H9 (cell line): ENCODE results near the gene MTSS2. TPM values are rescaled to one million over a fixed set of nuclear protein-coding genes. Genes with fewer than 3 reads are reported as not detected.

ENCODE experiments used
- DNase-seq: peaks from one replicate; pipeline ENCODE4 v3.0.0-alpha.2; 2017
- H2AFZ ChIP-seq: one replicate; pipeline ENCODE4 v1.6.1; 2013; ENCODE audit warnings: mild to moderate bottlenecking, low read length, control low read depth, moderate library complexity
- H2AK5ac ChIP-seq: 2 replicates; pipeline ENCODE4 v1.6.1; 2013; ENCODE audit warnings: low read length, control low read depth, mixed read lengths; ENCODE audit not compliant: insufficient read length
- H2BK120ac ChIP-seq: one replicate; pipeline ENCODE4 v1.6.1; 2013; ENCODE audit warnings: low read depth, mild to moderate bottlenecking, low read length, control low read depth, inconsistent platforms; ENCODE audit not compliant: poor library complexity, severe bottlenecking
- H2BK12ac ChIP-seq: 2 replicates; pipeline ENCODE4 v1.6.1; 2013; ENCODE audit warnings: low read length, control low read depth, mixed read lengths, low read depth; ENCODE audit not compliant: insufficient read length
- H2BK15ac ChIP-seq: 2 replicates; pipeline ENCODE4 v1.6.1; 2013; ENCODE audit warnings: low read depth, low read length, control low read depth
- H2BK20ac ChIP-seq: one replicate; pipeline ENCODE4 v1.6.1; 2013; ENCODE audit warnings: low read depth, mild to moderate bottlenecking, low read length, control low read depth, inconsistent platforms; ENCODE audit not compliant: poor library complexity, severe bottlenecking
- H2BK5ac ChIP-seq: 2 replicates; pipeline ENCODE4 v1.6.1; 2013; ENCODE audit warnings: low read length, control low read depth, mixed read lengths; ENCODE audit not compliant: insufficient read length
- H3K14ac ChIP-seq: 2 replicates; pipeline ENCODE4 v1.6.1; 2013; ENCODE audit warnings: low read length, control low read depth; ENCODE audit not compliant: insufficient read depth
- H3K18ac ChIP-seq: 2 replicates; pipeline ENCODE4 v1.6.1; 2013; ENCODE audit warnings: low read depth, mild to moderate bottlenecking, mixed read lengths, low read length, control low read depth; ENCODE audit not compliant: insufficient read length
- H3K23ac ChIP-seq: 2 replicates; pipeline ENCODE4 v1.6.1; 2013; ENCODE audit warnings: low read length, control low read depth, mixed read lengths, low read depth; ENCODE audit not compliant: insufficient read length
- H3K23me2 ChIP-seq: 2 replicates; pipeline ENCODE4 v1.6.1; 2013; ENCODE audit warnings: low read depth, mild to moderate bottlenecking, mixed read lengths, low read length, control low read depth; ENCODE audit not compliant: insufficient read length, poor library complexity, severe bottlenecking
- H3K27ac ChIP-seq: 2 replicates; pipeline ENCODE4 v1.5.1; 2013; ENCODE audit warnings: low read length, control low read depth, mixed read lengths, low read depth; ENCODE audit not compliant: insufficient read length
- H3K27me3 ChIP-seq: 2 replicates; pipeline ENCODE4 v1.6.1; 2013; ENCODE audit warnings: low read length, control low read depth, inconsistent platforms; ENCODE audit not compliant: insufficient read depth
- H3K4ac ChIP-seq: 2 replicates; pipeline ENCODE4 v1.6.1; 2013; ENCODE audit warnings: low read depth, mild to moderate bottlenecking, control low read depth, inconsistent platforms, low read length, moderate library complexity
- H3K4me1 ChIP-seq: 2 replicates; pipeline ENCODE4 v1.6.1; 2013; ENCODE audit warnings: low read length, control low read depth, inconsistent platforms; ENCODE audit not compliant: insufficient read depth
- H3K4me2 ChIP-seq: 2 replicates; pipeline ENCODE4 v1.6.1; 2013; ENCODE audit warnings: low read length, control low read depth, mixed read lengths; ENCODE audit not compliant: insufficient read length, insufficient read depth
- H3K56ac ChIP-seq: 2 replicates; pipeline ENCODE4 v1.6.1; 2013; ENCODE audit warnings: low read depth, mild to moderate bottlenecking, mixed read lengths, low read length, control low read depth; ENCODE audit not compliant: insufficient read length
- H3K79me1 ChIP-seq: 2 replicates; pipeline ENCODE4 v1.6.1; 2013; ENCODE audit warnings: low read depth, mild to moderate bottlenecking, moderate library complexity, low read length, control low read depth, inconsistent platforms; ENCODE audit not compliant: insufficient read depth, poor library complexity, severe bottlenecking
- H3K79me2 ChIP-seq: 2 replicates; pipeline ENCODE4 v1.6.1; 2013; ENCODE audit warnings: low read length, control low read depth, inconsistent platforms; ENCODE audit not compliant: insufficient read depth
- H3K9ac ChIP-seq: 2 replicates; pipeline ENCODE4 v1.6.1; 2013; ENCODE audit warnings: low read length, control low read depth, mixed read lengths; ENCODE audit not compliant: insufficient read length; ENCODE audit errors: extremely low read depth
- H3K9me3 ChIP-seq: one replicate; pipeline ENCODE4 v1.6.1; 2013; ENCODE audit warnings: low read depth, low read length, inconsistent platforms; ENCODE audit not compliant: control insufficient read depth
- H3T11ph ChIP-seq: one replicate; pipeline ENCODE4 v1.6.1; 2013; ENCODE audit warnings: mild to moderate bottlenecking, low read length, control low read depth, inconsistent platforms
- H4K20me1 ChIP-seq: one replicate; pipeline ENCODE4 v1.6.1; 2013; ENCODE audit not compliant: control insufficient read depth, insufficient read length, insufficient read depth
- H4K5ac ChIP-seq: 2 replicates; pipeline ENCODE4 v1.6.1; 2013; ENCODE audit warnings: low read depth, mild to moderate bottlenecking, mixed read lengths, low read length, control low read depth; ENCODE audit not compliant: insufficient read length
- H4K8ac ChIP-seq: replicated peaks from 2 replicates; pipeline ENCODE4 v1.6.1; 2013; ENCODE audit warnings: low read length, control low read depth, mixed read lengths, low read depth; ENCODE audit not compliant: insufficient read length
- H4K91ac ChIP-seq: 2 replicates; pipeline ENCODE4 v1.6.1; 2013; ENCODE audit warnings: low read depth, mild to moderate bottlenecking, moderate library complexity, mixed read lengths, low read length, control low read depth; ENCODE audit not compliant: insufficient read length
- H3K27ac Mint-ChIP-seq, 3 experiments: 2 replicates in 2 of 3; 3 replicates in 1 of 3; pipeline ENCODE4 v1.8.0; 2020 to 2021; ENCODE audit warnings: mixed read lengths in 3 of 3, mild to moderate bottlenecking in 1 of 3, moderate library complexity in 1 of 3
- H3K27me3 Mint-ChIP-seq: 2 replicates; pipeline ENCODE4 v1.8.0; 2021; ENCODE audit warnings: low read depth, mild to moderate bottlenecking, moderate library complexity, mixed read lengths
- H3K36me3 Mint-ChIP-seq, 3 experiments: 2 replicates in 2 of 3; 3 replicates in 1 of 3; pipeline ENCODE4 v1.8.0; 2020 to 2021; ENCODE audit warnings: low read depth in 3 of 3, mixed read lengths in 3 of 3; ENCODE audit not compliant: insufficient read depth in 1 of 3
- H3K4me1 Mint-ChIP-seq, 2 experiments: 2 replicates each; pipeline ENCODE4 v1.8.0; 2020; ENCODE audit warnings: mixed read lengths in 2 of 2
- H3K4me3 Mint-ChIP-seq, 2 experiments: 2 replicates in 1 of 2; 3 replicates in 1 of 2; pipeline ENCODE4 v1.8.0; 2020 to 2021; ENCODE audit warnings: mild to moderate bottlenecking in 2 of 2, mixed read lengths in 2 of 2, moderate library complexity in 1 of 2
- H3K9me3 Mint-ChIP-seq, 2 experiments: 2 replicates in 1 of 2; 3 replicates in 1 of 2; pipeline ENCODE4 v1.8.0; 2020; ENCODE audit warnings: mild to moderate bottlenecking in 2 of 2, mixed read lengths in 2 of 2, moderate library complexity in 1 of 2
- WGBS: extraction: QIAGEN DNeasy Blood & Tissue Kit; methylation state at CpG from one replicate; pipeline ENCODE4 v1.1.7; 2013; ENCODE audit warnings: missing lambda C conversion rate, low lambda C conversion rate, mixed read lengths; ENCODE audit not compliant: insufficient read length; ENCODE audit errors: extremely low coverage; 5-methylcytosine and 5-hydroxymethylcytosine counted together
- total RNA-seq: library from RNA; stranded (reverse); gene quantifications from 2 replicates; pipeline ENCODE4 v1.2.1, GENCODE V29; 2021
- TF ChIP-seq, protein P1 (sequence below): fragments of 200-600 bp; sonication (generic); conservative IDR thresholded peaks from 3 replicates; pipeline ENCODE4 v1.8.0; 2021; ENCODE audit warnings: antibody characterized with exemption, mild to moderate bottlenecking

Gene MTSS2
- total RNA-seq, 1 experiment from 2014 or later = 41.0 TPM

DNA sequence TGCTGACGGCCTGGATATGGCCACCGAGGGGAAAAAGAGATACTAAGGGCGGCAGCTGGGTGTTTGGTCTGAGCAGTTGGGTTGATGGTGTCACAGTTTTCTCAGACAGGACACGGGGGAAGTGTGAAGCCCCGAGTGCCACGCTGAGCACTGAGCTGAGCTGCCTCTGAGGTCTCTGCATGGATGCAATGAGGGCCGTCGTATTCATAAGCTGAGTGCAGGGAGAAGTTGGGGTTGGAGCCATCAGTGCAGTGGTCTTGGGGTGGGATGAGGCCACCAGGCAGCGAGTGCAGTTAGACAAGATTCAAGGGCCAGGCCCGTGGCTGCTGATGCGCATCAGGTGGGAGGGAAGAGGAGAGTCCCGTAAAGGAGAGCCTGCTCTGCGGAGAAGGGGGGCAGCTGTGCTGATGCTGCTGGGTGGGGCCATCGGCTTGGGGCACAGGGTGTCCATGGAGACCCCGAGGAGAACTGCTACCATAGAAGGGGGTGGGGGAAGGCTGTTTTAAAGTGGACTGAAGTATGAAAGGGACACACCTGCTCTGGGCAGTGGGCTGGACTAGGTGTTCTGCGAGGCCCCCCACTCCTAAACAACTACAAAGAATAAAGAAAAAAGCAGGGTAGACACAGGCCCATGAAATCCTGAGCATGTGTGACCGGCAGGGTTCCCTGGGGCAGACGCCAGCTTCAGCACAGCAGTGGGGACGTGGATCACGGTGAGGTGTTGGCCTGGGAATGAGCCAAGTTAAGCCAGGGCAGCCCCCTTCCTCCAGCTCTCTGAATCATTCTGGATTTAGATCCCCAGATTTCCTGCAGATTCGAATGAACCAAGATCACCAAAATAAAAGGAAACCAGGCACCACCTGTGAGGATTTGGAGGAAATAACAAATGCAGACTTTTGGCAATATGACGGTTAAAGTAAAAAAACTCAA, 19.8 kb downstream of the MTSS2 start:
- WGBS = no CpG with 5 or more reads among the region's 22 CpGs
- Histone ChIP-seq H3K9me3 (no peaks in the 10 kb centered on the region), H4K20me1 (no peaks in the 10 kb centered on the region), H4K8ac (no peak overlapping the region), H3K14ac (no peak overlapping the region), H3K4ac (no peak overlapping the region), H3K56ac (no peak overlapping the region), H2BK20ac (no peak overlapping the region), H2AFZ (no peak overlapping the region), H4K91ac (no peak overlapping the region), H2AK5ac (no peak overlapping the region), H3K9ac (no peak overlapping the region), H3K79me2 (no peaks in the 10 kb centered on the region), H3K27ac (no peak overlapping the region), H2BK15ac (no peak overlapping the region), H2BK5ac (no peak overlapping the region), H2BK120ac (no peak overlapping the region), H4K5ac (no peak overlapping the region), H3T11ph (no peak overlapping the region), H3K23ac (no peak overlapping the region), H3K23me2 (no peaks in the 10 kb centered on the region), H3K18ac (no peak overlapping the region), H3K79me1 (no peaks in the 10 kb centered on the region), H2BK12ac (no peak overlapping the region), H3K4me1 (no peaks in the 10 kb centered on the region), H3K4me2 (no peak overlapping the region), H3K27me3 (no peaks in the 10 kb centered on the region)
- peaks cover 45 to 64% (median 55%) of the 10 kb centered on the region in 3 experiments for H3K36me3 Mint-ChIP-seq
- DNase-seq = no peak
- no peak overlapping the region; a peak in 1 of 5 replicates for H3K4me3 Mint-ChIP-seq
- peaks cover under 1 to 11% of the 10 kb centered on the region in 2 experiments; a peak in 2 of 4 replicates for H3K4me1 Mint-ChIP-seq
- H3K9me3 Mint-ChIP-seq = peaks cover 10 to 14% of the 10 kb centered on the region in 2 experiments
- peak overlapping the region in 2 of 3 experiments; percentile 45 to 61; a peak in 2 of 7 replicates for H3K27ac Mint-ChIP-seq
- no peaks in the 10 kb centered on the region for H3K27me3 Mint-ChIP-seq
- TF ChIP-seq, protein P1, sequence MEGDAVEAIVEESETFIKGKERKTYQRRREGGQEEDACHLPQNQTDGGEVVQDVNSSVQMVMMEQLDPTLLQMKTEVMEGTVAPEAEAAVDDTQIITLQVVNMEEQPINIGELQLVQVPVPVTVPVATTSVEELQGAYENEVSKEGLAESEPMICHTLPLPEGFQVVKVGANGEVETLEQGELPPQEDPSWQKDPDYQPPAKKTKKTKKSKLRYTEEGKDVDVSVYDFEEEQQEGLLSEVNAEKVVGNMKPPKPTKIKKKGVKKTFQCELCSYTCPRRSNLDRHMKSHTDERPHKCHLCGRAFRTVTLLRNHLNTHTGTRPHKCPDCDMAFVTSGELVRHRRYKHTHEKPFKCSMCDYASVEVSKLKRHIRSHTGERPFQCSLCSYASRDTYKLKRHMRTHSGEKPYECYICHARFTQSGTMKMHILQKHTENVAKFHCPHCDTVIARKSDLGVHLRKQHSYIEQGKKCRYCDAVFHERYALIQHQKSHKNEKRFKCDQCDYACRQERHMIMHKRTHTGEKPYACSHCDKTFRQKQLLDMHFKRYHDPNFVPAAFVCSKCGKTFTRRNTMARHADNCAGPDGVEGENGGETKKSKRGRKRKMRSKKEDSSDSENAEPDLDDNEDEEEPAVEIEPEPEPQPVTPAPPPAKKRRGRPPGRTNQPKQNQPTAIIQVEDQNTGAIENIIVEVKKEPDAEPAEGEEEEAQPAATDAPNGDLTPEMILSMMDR = no peak
